HG02938 (cell line): ENCODE results near the gene FGA.

Experiments
- ATAC-seq: cut with Tn5 transposase; IDR thresholded peaks from one replicate; pipeline ENCODE4 v1.9.1; 2021; ENCODE audit warnings: mild to moderate bottlenecking, moderate library complexity; ENCODE audit not compliant: unreplicated experiment

Gene FGA

GRCh38 chr4:154583230-154583629, 7.3 kb downstream of the FGA start:
- no peak for ATAC-seq

GRCh38 chr4:154582723-154583122, 7.8 kb downstream of the FGA start:
- no peak for ATAC-seq

- ATAC-seq = no peak
Observed at GRCh38 chr4:154579927-154580326, 10.6 kb downstream of the FGA start.

GRCh38 chr4:154578919-154579318, 11.6 kb downstream of the FGA start:
- no peak for ATAC-seq

GRCh38 chr4:154577324-154577723, 13.2 kb downstream of the FGA start:
- ATAC-seq = no peak

GRCh38 chr4:154574311-154574710, 16.2 kb downstream of the FGA start:
- ATAC-seq = no peak

- ATAC-seq = no peak
Observed at GRCh38 chr4:154573190-154573870, 17.2 kb downstream of the FGA start.

- ATAC-seq = no peak
Observed at GRCh38 chr4:154569584-154569983, 21.0 kb downstream of the FGA start.

- no peak for ATAC-seq
Observed at GRCh38 chr4:154569028-154569427, 21.5 kb downstream of the FGA start.

- no peak for ATAC-seq
Observed at GRCh38 chr4:154566639-154567204, 23.8 kb downstream of the FGA start.

GRCh38 chr4:154565704-154566103, 24.8 kb downstream of the FGA start:
- no peak for ATAC-seq

- no peak for ATAC-seq
Observed at GRCh38 chr4:154564311-154564710, 26.2 kb downstream of the FGA start.

GRCh38 chr4:154562697-154563254, 27.8 kb downstream of the FGA start, which contains the start of gene FGB:
Gene FGB, plus strand, starts transcription at chr4:154563011. Its CDS starts 8 bp downstream, at chr4:154563019.
- no peak for ATAC-seq

GRCh38 chr4:154560824-154561231, 29.7 kb downstream of the FGA start:
- ATAC-seq = no peak

- no peak for ATAC-seq
Observed at GRCh38 chr4:154560419-154560801, 30.1 kb downstream of the FGA start.

- ATAC-seq = peak; percentile 84
Observed at GRCh38 chr4:154559494-154560418, 30.8 kb downstream of the FGA start.

- ATAC-seq = no peak
Observed at GRCh38 chr4:154559141-154559493, 31.4 kb downstream of the FGA start.

- ATAC-seq = peak; percentile 54
Observed at GRCh38 chr4:154551872-154552686, 38.5 kb downstream of the FGA start.

GRCh38 chr4:154549894-154550790, 40.4 kb downstream of the FGA start, which contains the start of gene PLRG1:
Gene PLRG1, minus strand, starts transcription at chr4:154550400. Its CDS starts 92 bp downstream, at chr4:154550308.
- peak; percentile 96 for ATAC-seq
